ENCODE results near the gene GRAMD2B. TPM values are rescaled to one million over a fixed set of nuclear protein-coding genes. Genes with fewer than 3 reads are reported as not detected.

Gene GRAMD2B
- total and polyA plus RNA-seq, 2 of the 13 experiments (the other 11 are each of a cell fraction or from before 2014, with no cell fraction given), result 8.1 to 10.6 TPM

GRCh38 chr5:126490167-126490940 lies 67.1 kb downstream of the GRAMD2B start:
- no peak for TF ChIP-seq ZNF260 (CRISPR knock-in tag; IDR thresholded peaks at IDR 0.05; ENCODE audit: borderline replicate concordance, low read depth)
- no peak for TF ChIP-seq RARA (CRISPR knock-in tag; IDR thresholded peaks at IDR 0.05)
- TF ChIP-seq, protein P1, sequence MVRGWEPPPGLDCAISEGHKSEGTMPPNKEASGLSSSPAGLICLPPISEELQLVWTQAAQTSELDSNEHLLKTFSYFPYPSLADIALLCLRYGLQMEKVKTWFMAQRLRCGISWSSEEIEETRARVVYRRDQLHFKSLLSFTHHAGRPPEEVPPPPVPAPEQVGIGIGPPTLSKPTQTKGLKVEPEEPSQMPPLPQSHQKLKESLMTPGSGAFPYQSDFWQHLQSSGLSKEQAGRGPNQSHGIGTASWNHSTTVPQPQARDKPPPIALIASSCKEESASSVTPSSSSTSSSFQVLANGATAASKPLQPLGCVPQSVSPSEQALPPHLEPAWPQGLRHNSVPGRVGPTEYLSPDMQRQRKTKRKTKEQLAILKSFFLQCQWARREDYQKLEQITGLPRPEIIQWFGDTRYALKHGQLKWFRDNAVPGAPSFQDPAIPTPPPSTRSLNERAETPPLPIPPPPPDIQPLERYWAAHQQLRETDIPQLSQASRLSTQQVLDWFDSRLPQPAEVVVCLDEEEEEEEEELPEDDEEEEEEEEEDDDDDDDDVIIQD (CRISPR knock-in tag; IDR thresholded peaks at IDR 0.05; ENCODE audit: low read depth), result no peak
- TF ChIP-seq RFX1 (IDR thresholded peaks at IDR 0.05), result no peak
- TF ChIP-seq, protein P2, sequence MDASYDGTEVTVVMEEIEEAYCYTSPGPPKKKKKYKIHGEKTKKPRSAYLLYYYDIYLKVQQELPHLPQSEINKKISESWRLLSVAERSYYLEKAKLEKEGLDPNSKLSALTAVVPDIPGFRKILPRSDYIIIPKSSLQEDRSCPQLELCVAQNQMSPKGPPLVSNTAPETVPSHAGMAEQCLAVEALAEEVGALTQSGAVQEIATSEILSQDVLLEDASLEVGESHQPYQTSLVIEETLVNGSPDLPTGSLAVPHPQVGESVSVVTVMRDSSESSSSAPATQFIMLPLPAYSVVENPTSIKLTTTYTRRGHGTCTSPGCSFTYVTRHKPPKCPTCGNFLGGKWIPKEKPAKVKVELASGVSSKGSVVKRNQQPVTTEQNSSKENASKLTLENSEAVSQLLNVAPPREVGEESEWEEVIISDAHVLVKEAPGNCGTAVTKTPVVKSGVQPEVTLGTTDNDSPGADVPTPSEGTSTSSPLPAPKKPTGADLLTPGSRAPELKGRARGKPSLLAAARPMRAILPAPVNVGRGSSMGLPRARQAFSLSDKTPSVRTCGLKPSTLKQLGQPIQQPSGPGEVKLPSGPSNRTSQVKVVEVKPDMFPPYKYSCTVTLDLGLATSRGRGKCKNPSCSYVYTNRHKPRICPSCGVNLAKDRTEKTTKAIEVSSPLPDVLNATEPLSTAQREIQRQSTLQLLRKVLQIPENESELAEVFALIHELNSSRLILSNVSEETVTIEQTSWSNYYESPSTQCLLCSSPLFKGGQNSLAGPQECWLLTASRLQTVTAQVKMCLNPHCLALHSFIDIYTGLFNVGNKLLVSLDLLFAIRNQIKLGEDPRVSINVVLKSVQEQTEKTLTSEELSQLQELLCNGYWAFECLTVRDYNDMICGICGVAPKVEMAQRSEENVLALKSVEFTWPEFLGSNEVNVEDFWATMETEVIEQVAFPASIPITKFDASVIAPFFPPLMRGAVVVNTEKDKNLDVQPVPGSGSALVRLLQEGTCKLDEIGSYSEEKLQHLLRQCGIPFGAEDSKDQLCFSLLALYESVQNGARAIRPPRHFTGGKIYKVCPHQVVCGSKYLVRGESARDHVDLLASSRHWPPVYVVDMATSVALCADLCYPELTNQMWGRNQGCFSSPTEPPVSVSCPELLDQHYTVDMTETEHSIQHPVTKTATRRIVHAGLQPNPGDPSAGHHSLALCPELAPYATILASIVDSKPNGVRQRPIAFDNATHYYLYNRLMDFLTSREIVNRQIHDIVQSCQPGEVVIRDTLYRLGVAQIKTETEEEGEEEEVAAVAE (CRISPR knock-in tag; IDR thresholded peaks at IDR 0.05; ENCODE audit: borderline replicate concordance), result no peak
- TF ChIP-seq ZC3H4 (CRISPR knock-in tag; IDR thresholded peaks at IDR 0.05; ENCODE audit: borderline replicate concordance), result no peak
- TF ChIP-seq ZSCAN25 (CRISPR knock-in tag; IDR thresholded peaks at IDR 0.05), result no peak
- TF ChIP-seq HNRNPUL1 (IDR thresholded peaks at IDR 0.05; ENCODE audit: low read depth, low read length), result no peak
- no peak for TF ChIP-seq FOXA1 (IDR thresholded peaks at IDR 0.05)
- no peak for TF ChIP-seq FOXA1 (CRISPR knock-in tag; IDR thresholded peaks at IDR 0.05)
- TF ChIP-seq ZNF607 (CRISPR knock-in tag; IDR thresholded peaks at IDR 0.05; ENCODE audit: borderline replicate concordance), result no peak
- ATAC-seq, result peak; percentile 75
- Histone ChIP-seq H3K9me3 (ENCODE audit: low read length) (no peaks in the 10 kb centered on the region), H3K4me2 (ENCODE audit: low read depth, low read length) (no peak overlapping the region), H3K4me1 (ENCODE audit: insufficient read depth, low read length) (no peaks in the 10 kb centered on the region), H3K9ac (ENCODE audit: insufficient read depth, low read depth, low read length) (no peak overlapping the region), H3K36me3 (replicated peaks in 1 of 2; ENCODE audit: control insufficient read depth in 1 of 2, insufficient read depth in 2 of 2, low read length in 2 of 2) (peaks cover 5 to 41% of the 10 kb centered on the region in 2 experiments; a peak in 4 of 5 replicates), H3K4me3 (replicated peaks in 1 of 3; ENCODE audit: insufficient read depth in 1 of 3, low read depth in 2 of 3, low read length in 3 of 3) (no peak overlapping the region), H3K79me2 (ENCODE audit: insufficient read depth, low read length) (no peaks in the 10 kb centered on the region), H3K27ac (ENCODE audit: extremely low read length, insufficient read depth, low read length) (no peak overlapping the region), H2AFZ (ENCODE audit: low read length) (no peak overlapping the region), H4K20me1 (ENCODE audit: insufficient read depth, low read length) (no peaks in the 10 kb centered on the region), H3K27me3 (ENCODE audit: control insufficient read depth in 1 of 2, insufficient read depth in 2 of 2, low read length in 2 of 2) (no peaks in the 10 kb centered on the region)
- 91% methylated on average over 12 of the region's 12 CpGs for WGBS (ENCODE audit: low lambda C conversion rate)
- CTCF ChIA-PET (ENCODE audit: low intra/inter-chr PET ratio, low total read pairs), result no interaction called here
- no peak for DNase-seq (ENCODE audit: low spot score)
- in situ Hi-C loops (cut with HindIII; ENCODE audit: extremely low pct_ligation_motif_present, low pct_unique_long_range_greater_than_20kb), result loop anchor here (5.0 kb wide), 1 partner anchor 138 kb away; no protein-coding TSS in a partner anchor
- POLR2A ChIA-PET, result no interaction called here
- intact Hi-C loops (cut with micrococcal nuclease; ENCODE audit: unreplicated experiment), result loop anchor here (5.0 kb wide), 1 partner anchor 47 kb away; no protein-coding TSS in a partner anchor
- FAIRE-seq, result no peak
- BruUV-seq (replicated peaks), result no TSS peak

Measured in HepG2 (cell line).